Memory B cell (primary cell): ENCODE measurements around the gene OR5H1.
"Not testable (repeated sequence)": the region's sequence is repeated elsewhere in the genome, so short reads cannot be mapped to it uniquely, and the experiment has no call there.

Experiments used
- ATAC-seq: fragments of 150-1000 bp; cut with Tn5 transposase; 2 replicates; pipeline ENCODE4 v1.10.0; 2021; ENCODE audit warnings: low read depth, mild to moderate bottlenecking, moderate library complexity
- DNase-seq, 2 donors: peaks; one replicate each; pipeline ENCODE4 v3.0.0; 2022; ENCODE audit warnings: low spot score in 2 of 2
- H3K27ac Mint-ChIP-seq: one replicate; pipeline ENCODE4 v1.8.0; 2022; ENCODE audit warnings: mild to moderate bottlenecking, moderate library complexity, mixed read lengths
- H3K27me3 Mint-ChIP-seq: one replicate; pipeline ENCODE4 v1.8.0; 2022; ENCODE audit warnings: mixed read lengths
- H3K36me3 Mint-ChIP-seq: one replicate; pipeline ENCODE4 v1.8.0; 2022; ENCODE audit warnings: mild to moderate bottlenecking, mixed read lengths
- H3K4me1 Mint-ChIP-seq: one replicate; pipeline ENCODE4 v1.8.0; 2022; ENCODE audit warnings: mixed read lengths
- H3K4me3 Mint-ChIP-seq: one replicate; pipeline ENCODE4 v1.8.0; 2022; ENCODE audit warnings: mild to moderate bottlenecking, moderate library complexity, mixed read lengths
- H3K9me3 Mint-ChIP-seq: one replicate; pipeline ENCODE4 v1.8.0; 2022; ENCODE audit warnings: mixed read lengths

The OR5H1 gene

DNA sequence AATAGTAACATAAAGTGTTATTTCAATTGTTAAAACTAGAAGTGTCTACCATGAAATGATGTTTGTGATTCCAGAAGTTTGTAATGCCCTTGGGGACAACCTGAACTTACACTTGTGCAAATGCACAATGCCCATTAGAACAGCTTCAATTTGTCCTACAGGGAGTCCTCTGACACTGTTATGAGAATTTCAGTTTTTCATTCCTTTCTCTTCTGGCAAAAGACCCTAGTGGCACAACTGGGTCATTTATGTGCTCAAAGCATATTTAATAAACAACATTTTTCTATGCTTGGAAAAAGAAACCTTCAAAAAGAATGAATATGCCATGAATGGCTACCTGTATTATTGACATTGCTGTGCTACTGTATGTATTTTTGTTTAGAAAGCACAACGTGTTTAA, at the start of gene OR5H1:
OR5H1 (plus strand) TSS at position 301 of the 400 bp plus-strand sequence. CDS start 1,977 bp downstream, outside the sequence.
- peaks cover 3% of the 10 kb centered on the region for H3K4me1 Mint-ChIP-seq
- H3K27me3 Mint-ChIP-seq: no peaks in the 10 kb centered on the region
- H3K27ac Mint-ChIP-seq: no peak within 1 kb of the TSS
- H3K9me3 Mint-ChIP-seq: peaks cover 2% of the 10 kb centered on the region
- ATAC-seq (no peak), DNase-seq (no peak)
- H3K4me3 Mint-ChIP-seq: no peak within 1 kb of the TSS
- H3K36me3 Mint-ChIP-seq: no peaks in the 10 kb centered on the region

DNA sequence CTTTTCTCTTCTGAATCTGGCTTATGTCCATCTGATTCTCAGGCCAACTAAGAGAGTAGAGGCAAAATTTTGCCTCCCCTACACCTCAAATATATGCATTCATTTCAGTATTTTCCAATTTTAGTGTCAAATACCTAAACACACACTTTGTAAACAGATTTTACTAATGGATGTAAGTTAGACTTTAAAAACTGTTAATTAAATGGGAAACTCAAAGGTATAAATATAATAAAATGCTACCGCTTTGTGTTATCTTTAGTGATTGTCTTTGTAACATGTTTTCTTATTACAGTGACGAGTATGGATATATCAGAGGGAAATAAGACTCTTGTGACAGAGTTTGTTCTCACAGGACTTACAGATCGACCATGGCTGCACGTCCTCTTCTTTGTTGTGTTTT, 43.6 kb upstream of the OR5H1 start, which contains the start of gene OR5AC2:
OR5AC2 (plus strand) TSS at position 301 of the 400 bp plus-strand sequence; CDS start at position 301, 0 bp downstream.
- Mint-ChIP-seq H3K27ac (no peak within 1 kb of the TSS), H3K4me3 (no peak within 1 kb of the TSS), H3K4me1 (no peaks in the 10 kb centered on the region), H3K27me3 (no peaks in the 10 kb centered on the region), H3K9me3 (peaks cover 3% of the 10 kb centered on the region), H3K36me3 (no peaks in the 10 kb centered on the region)
- ATAC-seq (no peak), DNase-seq (no peak)

DNA sequence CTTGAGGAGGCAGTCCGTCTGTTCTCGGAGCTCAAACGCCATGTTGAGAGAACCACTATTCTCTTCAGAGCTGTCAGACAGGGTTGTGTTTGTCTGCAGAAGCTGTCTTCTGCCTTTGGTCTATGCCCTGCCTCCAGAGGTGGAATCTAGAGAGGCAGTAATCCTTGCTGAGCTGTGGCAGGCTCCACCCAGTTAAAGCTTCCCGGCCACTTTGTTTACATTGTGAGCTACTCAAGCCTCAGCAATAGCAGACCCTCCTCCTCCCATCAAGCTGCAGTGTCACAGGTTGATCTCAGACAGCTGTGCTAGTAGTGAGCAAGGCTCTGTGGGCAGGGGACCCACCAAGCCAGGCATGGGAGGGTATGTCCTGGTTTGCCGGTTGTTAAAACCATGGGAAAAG, 34.6 kb upstream of the OR5H1 start:
- no peak overlapping the region for H3K4me3 Mint-ChIP-seq
- H3K27ac Mint-ChIP-seq: no peak overlapping the region
- no peaks in the 10 kb centered on the region for H3K4me1 Mint-ChIP-seq
- peaks cover 2% of the 10 kb centered on the region for H3K27me3 Mint-ChIP-seq
- peaks cover 3% of the 10 kb centered on the region for H3K9me3 Mint-ChIP-seq
- H3K36me3 Mint-ChIP-seq: no peaks in the 10 kb centered on the region
- ATAC-seq: no peak
- no peak for DNase-seq

DNA sequence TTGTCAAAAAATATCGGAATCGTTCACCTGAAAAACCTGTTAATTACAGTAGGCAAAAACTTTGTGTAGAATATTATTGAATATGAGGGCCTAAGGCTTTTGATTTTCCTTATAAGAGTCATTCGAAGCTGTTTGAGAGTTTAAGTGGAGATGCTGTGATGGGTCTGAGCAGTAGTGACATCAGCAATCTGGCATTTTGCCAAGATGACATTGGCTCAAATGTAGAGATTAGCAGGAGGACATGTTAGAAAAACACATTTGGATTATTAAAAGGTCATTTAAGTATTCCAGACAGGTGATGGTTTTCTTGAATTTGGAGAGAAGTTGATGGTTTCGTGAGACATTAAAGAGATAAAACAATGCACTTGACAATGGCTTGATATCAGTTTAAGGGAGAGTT, 30.7 kb upstream of the OR5H1 start:
- Mint-ChIP-seq H3K27ac (no peak overlapping the region), H3K27me3 (peaks cover 2% of the 10 kb centered on the region), H3K36me3 (no peaks in the 10 kb centered on the region), H3K4me3 (no peak overlapping the region), H3K4me1 (no peaks in the 10 kb centered on the region), H3K9me3 (peaks cover 2% of the 10 kb centered on the region)
- ATAC-seq (no peak), DNase-seq (no peak)

DNA sequence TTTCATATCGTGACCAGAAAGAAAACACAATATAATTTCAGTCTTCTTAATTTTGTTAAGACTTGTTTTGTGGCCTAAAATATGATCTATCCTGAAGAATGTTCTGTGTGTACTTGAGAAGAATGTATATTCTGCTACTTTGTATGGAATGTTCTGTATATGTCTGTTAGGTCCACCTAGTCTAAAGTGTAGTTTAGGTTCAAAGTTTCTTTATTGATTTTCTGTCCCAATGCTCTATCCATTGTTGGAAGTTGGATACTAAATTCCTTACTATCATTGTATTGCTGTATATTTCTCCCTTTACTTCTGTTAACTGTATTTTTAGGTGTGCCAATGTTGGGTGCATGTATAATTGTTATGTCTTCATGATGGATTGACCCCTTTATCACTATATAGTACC, 22.4 kb upstream of the OR5H1 start:
- no peak for DNase-seq

DNA sequence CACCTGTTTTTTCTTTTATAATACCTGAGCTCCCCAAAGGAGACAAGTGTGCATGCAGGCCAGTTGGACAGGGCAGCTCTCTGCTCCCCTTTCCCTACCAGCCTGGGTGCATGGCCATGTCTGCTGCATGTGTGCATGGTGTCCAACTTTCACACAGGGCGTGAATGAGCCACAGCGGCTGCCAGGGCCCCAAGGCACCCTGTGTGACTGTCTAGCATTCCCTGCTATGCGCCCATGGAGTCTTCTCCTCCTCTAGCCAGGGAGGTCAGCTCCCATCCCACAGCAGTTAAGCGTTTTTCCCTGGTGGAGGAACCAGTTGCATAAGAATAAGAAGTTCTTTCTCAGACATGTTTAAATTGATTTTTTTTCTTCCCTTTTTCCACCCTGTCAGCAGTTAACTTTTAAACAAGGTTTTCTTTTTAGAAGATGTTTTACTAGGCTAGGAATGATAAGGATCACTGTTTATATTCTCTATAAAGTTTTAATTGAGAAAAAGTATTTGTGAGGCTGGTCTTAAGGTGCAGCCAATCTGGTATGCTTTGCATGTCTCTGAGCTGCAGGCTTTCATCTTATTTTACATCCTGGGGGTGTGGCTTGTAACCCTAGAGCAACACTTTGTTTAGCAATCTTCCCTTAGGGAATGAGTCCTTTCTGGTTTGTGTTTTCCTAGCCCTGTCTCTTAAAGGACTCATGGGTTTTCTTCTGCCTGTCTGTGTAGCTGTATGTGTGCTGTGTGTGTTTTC, 20.5 kb upstream of the OR5H1 start:
- Mint-ChIP-seq H3K27me3 (no peaks in the 10 kb centered on the region), H3K27ac (no peak overlapping the region), H3K4me3 (no peak overlapping the region), H3K36me3 (no peaks in the 10 kb centered on the region), H3K9me3 (peaks cover 4% of the 10 kb centered on the region), H3K4me1 (no peaks in the 10 kb centered on the region)
- ATAC-seq (no peak), DNase-seq (no peak)

More for the DNA sequence above, 22.4 kb upstream of the OR5H1 start:
- no peak for ATAC-seq
- Mint-ChIP-seq H3K9me3 (peaks cover 3% of the 10 kb centered on the region), H3K4me3 (no peak overlapping the region), H3K4me1 (no peaks in the 10 kb centered on the region), H3K27ac (no peak overlapping the region), H3K36me3 (no peaks in the 10 kb centered on the region), H3K27me3 (no peaks in the 10 kb centered on the region)

DNA sequence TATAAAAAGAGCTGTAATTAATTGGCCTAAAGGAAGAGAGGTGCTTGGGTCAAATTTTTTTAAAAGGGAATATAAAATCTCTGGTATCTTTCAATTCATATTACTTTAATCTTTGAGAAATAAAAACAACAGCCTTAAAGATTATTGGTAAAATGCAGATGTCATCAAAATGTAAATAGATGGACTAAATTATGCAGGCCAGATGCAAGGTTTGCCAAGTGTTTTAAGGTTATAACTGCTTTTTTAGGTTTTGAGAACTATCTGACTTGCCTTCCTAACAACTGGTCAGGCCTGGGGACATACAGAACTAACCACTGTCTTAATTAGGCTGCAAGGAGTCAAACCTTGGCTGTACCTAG, 20.0 kb upstream of the OR5H1 start:
- H3K27ac Mint-ChIP-seq: no peak overlapping the region
- ATAC-seq (no peak), DNase-seq (no peak)
- no peaks in the 10 kb centered on the region for H3K27me3 Mint-ChIP-seq
- peaks cover 4% of the 10 kb centered on the region for H3K9me3 Mint-ChIP-seq
- no peaks in the 10 kb centered on the region for H3K36me3 Mint-ChIP-seq
- no peak overlapping the region for H3K4me3 Mint-ChIP-seq
- H3K4me1 Mint-ChIP-seq: no peaks in the 10 kb centered on the region

DNA sequence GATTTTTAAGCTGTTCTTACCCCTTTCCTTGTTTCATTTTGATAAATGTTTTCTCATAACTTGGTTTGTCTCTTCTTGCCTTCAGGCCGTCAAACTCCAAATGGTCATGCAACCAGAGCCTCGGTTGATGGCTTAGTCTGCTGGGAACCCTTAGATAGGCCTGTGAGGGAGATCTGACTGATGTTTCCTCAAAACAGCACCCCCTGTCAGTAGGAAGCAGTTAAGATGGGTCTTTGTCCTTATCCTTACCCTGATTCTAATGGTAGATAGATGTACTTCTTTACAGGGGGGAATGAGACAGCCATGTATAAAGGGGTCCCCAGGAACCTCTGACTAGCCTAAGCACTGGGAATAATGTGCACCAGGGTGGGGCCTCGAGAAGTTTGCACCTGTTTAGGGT, 16.3 kb upstream of the OR5H1 start:
- Mint-ChIP-seq H3K9me3 (peaks cover 11% of the 10 kb centered on the region), H3K4me1 (no peaks in the 10 kb centered on the region), H3K27me3 (peaks cover 2% of the 10 kb centered on the region), H3K27ac (no peak overlapping the region), H3K4me3 (no peak overlapping the region), H3K36me3 (no peaks in the 10 kb centered on the region)
- ATAC-seq (no peak), DNase-seq (no peak)

DNA sequence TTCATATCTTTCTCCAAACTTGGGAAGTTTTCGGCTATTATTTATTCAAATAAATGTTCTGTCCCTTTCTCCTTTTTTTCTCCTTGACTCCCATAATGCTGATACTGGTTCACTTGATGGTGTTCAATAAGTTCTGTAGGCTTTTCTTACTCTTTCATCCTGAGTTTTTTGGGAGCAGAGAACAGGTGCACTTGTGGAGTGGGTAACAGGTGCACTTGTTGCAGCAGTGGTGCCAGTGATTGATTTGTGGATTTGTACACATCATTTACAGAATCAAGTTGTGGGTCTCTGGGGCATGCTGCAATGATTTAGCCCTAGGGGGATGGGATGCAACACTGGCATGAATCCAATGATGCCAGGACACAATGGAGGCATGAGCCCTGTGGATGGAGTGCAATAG, 14.8 kb upstream of the OR5H1 start:
- Mint-ChIP-seq H3K9me3 (peaks cover 9% of the 10 kb centered on the region), H3K4me1 (no peaks in the 10 kb centered on the region), H3K27ac (no peak overlapping the region), H3K4me3 (no peak overlapping the region), H3K36me3 (no peaks in the 10 kb centered on the region), H3K27me3 (peaks cover 2% of the 10 kb centered on the region)
- no peak for ATAC-seq
- no peak for DNase-seq

DNA sequence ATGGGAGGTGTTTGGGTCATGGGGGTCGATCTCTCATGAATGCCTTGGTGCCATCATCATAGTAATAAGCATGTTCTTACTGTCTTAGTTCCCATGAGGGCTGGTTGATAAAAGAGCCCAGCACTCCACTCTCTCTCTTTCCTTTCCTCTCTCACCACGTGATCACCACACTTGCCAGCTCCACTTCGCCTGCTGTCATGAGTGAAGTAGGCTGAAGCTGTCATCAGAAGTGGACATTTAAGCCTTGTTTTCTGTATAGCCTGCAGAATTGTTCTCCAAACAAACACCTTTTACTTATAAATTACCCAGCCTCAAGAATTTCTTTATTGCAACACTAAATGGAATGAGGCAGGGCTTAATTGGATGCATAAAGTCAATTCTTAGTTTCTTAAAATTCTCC, 6.1 kb downstream of the OR5H1 start:
- ATAC-seq (no peak), DNase-seq (no peak)
- H3K27ac Mint-ChIP-seq: no peak overlapping the region

DNA sequence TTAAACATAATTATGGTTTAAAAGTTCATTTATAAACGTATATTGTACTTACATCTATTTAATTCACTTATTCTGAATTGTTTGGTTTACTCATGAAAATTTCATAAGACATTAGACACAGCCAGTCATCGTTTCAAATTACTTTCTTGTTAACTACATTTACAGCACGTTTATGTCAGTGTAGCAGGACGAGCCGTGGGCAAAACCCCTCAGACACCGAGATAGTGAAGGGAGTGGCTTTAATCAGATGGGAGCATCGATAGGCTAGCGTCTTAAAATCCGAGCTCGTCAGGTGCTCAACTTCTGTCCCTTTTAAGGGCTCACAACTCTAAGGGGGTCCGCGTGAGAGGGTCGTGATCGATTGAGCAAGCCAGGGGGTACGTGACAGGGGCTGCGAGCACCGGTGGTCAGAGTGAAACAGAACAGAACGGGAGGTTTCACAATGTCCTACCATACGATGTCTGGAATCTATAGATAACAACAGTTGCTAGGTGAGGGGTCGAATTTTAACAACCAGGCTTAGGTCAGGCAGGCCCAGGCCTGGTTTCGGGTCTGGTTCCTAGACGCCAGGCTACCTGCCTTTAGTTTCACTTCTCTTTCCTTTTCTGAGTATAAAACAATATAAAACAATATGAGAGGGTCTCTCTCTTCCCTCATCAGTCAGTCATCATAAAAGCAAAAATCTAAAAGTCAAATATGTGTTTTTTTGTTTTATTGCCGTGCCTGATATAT, 7.5 kb downstream of the OR5H1 start:
- not testable (repeated sequence) for H3K36me3 Mint-ChIP-seq, H3K9me3 Mint-ChIP-seq, H3K27ac Mint-ChIP-seq, H3K4me1 Mint-ChIP-seq, ATAC-seq, H3K4me3 Mint-ChIP-seq, DNase-seq, H3K27me3 Mint-ChIP-seq

More for the DNA sequence above, 6.1 kb downstream of the OR5H1 start:
- Mint-ChIP-seq H3K4me3 (no peak overlapping the region), H3K27me3 (no peaks in the 10 kb centered on the region), H3K9me3 (no peaks in the 10 kb centered on the region), H3K36me3 (no peaks in the 10 kb centered on the region), H3K4me1 (no peaks in the 10 kb centered on the region)

DNA sequence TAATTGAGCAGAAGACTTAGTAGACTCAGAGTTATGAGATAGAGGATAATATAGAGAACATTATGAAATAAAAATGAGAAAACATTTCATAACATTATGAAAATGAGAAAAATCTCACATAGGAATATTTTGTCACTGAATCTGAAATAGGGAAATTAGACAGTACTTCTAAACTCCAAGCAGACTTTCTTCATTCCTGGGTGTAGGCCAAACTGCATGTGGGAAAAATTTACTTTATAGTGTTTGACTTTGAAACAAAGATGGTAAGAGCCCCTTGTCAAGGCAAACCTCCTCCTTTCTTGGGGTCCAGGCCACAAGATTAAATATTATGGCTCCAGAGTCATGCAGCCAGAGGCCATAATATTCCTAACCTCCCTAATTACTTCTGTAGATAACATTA, 10.0 kb downstream of the OR5H1 start:
- Mint-ChIP-seq H3K4me3 (no peak overlapping the region), H3K4me1 (no peaks in the 10 kb centered on the region), H3K27ac (no peak overlapping the region), H3K9me3 (peaks cover 1% of the 10 kb centered on the region), H3K36me3 (no peaks in the 10 kb centered on the region), H3K27me3 (peaks cover 2% of the 10 kb centered on the region)
- DNase-seq: no peak
- no peak for ATAC-seq

DNA sequence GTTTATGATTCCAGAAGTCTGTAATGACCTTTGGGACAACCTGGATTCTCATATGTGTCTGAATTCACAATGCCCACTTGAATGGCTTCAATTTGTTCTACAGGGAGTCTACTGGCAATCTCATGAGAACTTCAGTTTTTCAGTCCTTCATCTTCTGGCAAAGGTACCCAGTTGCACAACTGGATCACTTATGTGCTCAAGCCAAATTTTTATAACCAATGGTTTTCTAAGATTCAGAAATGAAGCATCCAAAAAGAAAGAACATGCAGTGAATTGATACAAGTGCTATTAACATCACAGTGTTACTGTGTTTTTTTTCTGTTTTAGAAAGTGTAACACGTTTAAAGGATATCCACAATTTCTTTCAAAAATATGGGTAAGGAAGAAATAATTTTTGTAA, 16.7 kb downstream of the OR5H1 start, which contains the start of gene OR5H14:
OR5H14 (plus strand) TSS at position 301 of the 400 bp plus-strand sequence. CDS start 1,907 bp downstream, outside the sequence.
- H3K36me3 Mint-ChIP-seq: no peaks in the 10 kb centered on the region
- H3K4me1 Mint-ChIP-seq: no peaks in the 10 kb centered on the region
- H3K27me3 Mint-ChIP-seq: peaks cover 4% of the 10 kb centered on the region
- H3K27ac Mint-ChIP-seq: no peak within 1 kb of the TSS
- no peak within 1 kb of the TSS for H3K4me3 Mint-ChIP-seq
- no peak for ATAC-seq
- peaks cover 1% of the 10 kb centered on the region for H3K9me3 Mint-ChIP-seq
- DNase-seq: no peak

DNA sequence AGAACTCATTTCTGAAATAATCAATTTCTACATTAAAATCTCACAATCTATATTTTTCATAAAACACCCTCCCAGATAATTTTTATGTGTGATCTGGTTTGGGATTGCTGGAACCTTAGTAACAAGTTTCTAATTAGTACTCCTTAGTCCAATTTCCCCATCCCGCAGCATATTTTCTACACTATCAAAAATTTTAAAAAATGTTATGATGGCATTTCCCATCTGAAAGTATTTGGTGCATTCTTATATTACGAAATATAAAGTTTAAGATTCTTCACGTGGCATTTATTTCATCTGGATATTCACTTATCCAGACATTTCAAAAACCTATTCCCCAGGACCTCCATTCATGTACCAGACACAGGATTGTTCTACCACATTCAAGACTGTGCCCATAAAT, 18.2 kb downstream of the OR5H1 start:
- Mint-ChIP-seq H3K27ac (no peak overlapping the region), H3K27me3 (peaks cover 4% of the 10 kb centered on the region), H3K36me3 (no peaks in the 10 kb centered on the region), H3K9me3 (peaks cover 2% of the 10 kb centered on the region), H3K4me3 (no peak overlapping the region), H3K4me1 (no peaks in the 10 kb centered on the region)
- DNase-seq (no peak), ATAC-seq (no peak)
